CD4-positive, alpha-beta T cell (primary cell): ENCODE measurements around the gene CLCF1. TPM values are rescaled to one million over a fixed set of nuclear protein-coding genes. Genes with fewer than 3 reads are reported as not detected.

Experiments used
- ATAC-seq: fragments of 200-7000 bp; cut with Tn5 transposase; one replicate; pipeline ENCODE4 v1.10.0; 2022; ENCODE audit warnings: mild to moderate bottlenecking; ENCODE audit not compliant: poor library complexity
- CTCF ChIA-PET: fragments of 350-600 bp; sonication (Branson Sonifier 250); formaldehyde crosslinking; loops from one replicate; lab custom pipeline; 2021; ENCODE audit warnings: antibody characterized with exemption, inconsistent platforms; lab: Charles Lee
- POLR2A ChIA-PET: fragments of 350-600 bp; sonication (Branson Sonifier 250); formaldehyde crosslinking; loops from one replicate; lab custom pipeline; 2021; ENCODE audit warnings: antibody characterized with exemption, inconsistent platforms; lab: Charles Lee
- DNase-seq, 14 experiments: peaks; one replicate each; pipeline ENCODE4 v3.0.0-alpha.2; 2013 to 2020; ENCODE audit warnings: mixed read lengths in 2 of 14
- H3K27ac ChIP-seq, 2 donors: one replicate each; pipeline versions ENCODE4 v1.5.1 to v1.7.0; 2013; ENCODE audit warnings: low read length in 2 of 2, low read depth in 1 of 2, mild to moderate bottlenecking in 1 of 2
- H3K27me3 ChIP-seq, 2 experiments: 1 replicate in 1 of 2; 2 replicates in 1 of 2; pipeline versions ENCODE4 v1.6.1 to v1.7.0; 2013; ENCODE audit warnings: low read length in 2 of 2, control low read depth in 1 of 2, mild to moderate bottlenecking in 1 of 2, moderate library complexity in 1 of 2; ENCODE audit not compliant: insufficient read depth in 2 of 2, control insufficient read depth in 1 of 2
- H3K36me3 ChIP-seq: one replicate; pipeline ENCODE4 v1.6.1; 2013; ENCODE audit warnings: low read length, control low read depth; ENCODE audit not compliant: insufficient read depth
- H3K4me1 ChIP-seq: one replicate; pipeline ENCODE4 v1.6.1; 2013; ENCODE audit warnings: low read length, control low read depth; ENCODE audit not compliant: insufficient read depth
- H3K4me3 ChIP-seq: one replicate; pipeline ENCODE4 v1.5.1; 2013; ENCODE audit warnings: mild to moderate bottlenecking, low read length, moderate library complexity
- H3K9me3 ChIP-seq, 2 experiments: 1 replicate in 1 of 2; 2 replicates in 1 of 2; pipeline versions ENCODE4 v1.6.1 to v1.7.0; 2013; ENCODE audit warnings: low read length in 2 of 2, mild to moderate bottlenecking in 2 of 2, control low read depth in 1 of 2, moderate library complexity in 1 of 2; ENCODE audit not compliant: control insufficient read depth in 1 of 2, insufficient read depth in 1 of 2
- H3K27ac Mint-ChIP-seq: one replicate; pipeline ENCODE4 v1.8.0; 2020; ENCODE audit warnings: mixed read lengths
- H3K27me3 Mint-ChIP-seq: one replicate; pipeline ENCODE4 v1.8.0; 2021; ENCODE audit warnings: mixed read lengths
- H3K36me3 Mint-ChIP-seq: one replicate; pipeline ENCODE4 v1.8.0; 2021; ENCODE audit warnings: low read depth, mixed read lengths
- H3K4me1 Mint-ChIP-seq: one replicate; pipeline ENCODE4 v1.8.0; 2021; ENCODE audit warnings: low read depth, mixed read lengths
- H3K4me3 Mint-ChIP-seq: one replicate; pipeline ENCODE4 v1.8.0; 2020; ENCODE audit warnings: mild to moderate bottlenecking, mixed read lengths
- H3K9me3 Mint-ChIP-seq: one replicate; pipeline ENCODE4 v1.8.0; 2020; ENCODE audit warnings: mixed read lengths
- CTCF ChIP-seq: fragments of 200-600 bp; IDR thresholded peaks from one replicate; pipeline ENCODE4 v1.8.0; 2022; ENCODE audit warnings: antibody characterized with exemption, mild to moderate bottlenecking
- intact Hi-C, 2 experiments: fragments of 100-400 bp; cut with DNase I in 1 of 2; cut with micrococcal nuclease in 1 of 2; formaldehyde crosslinking; loops; one replicate each; pipeline versions ENCODE4 v1.15.1 to v1.9.0; 2023 to 2025; cut with DNase I, micrococcal nuclease
- total RNA-seq, 174 experiments: library from RNA in 2 of 174; stranded (reverse) in 2 of 174; gene quantifications; one replicate each; pipeline ENCODE4 v1.2.3 and lab custom pipeline; 2021 to 2026

Gene CLCF1
- total RNA-seq, 2 experiments from 2014 or later: 6.0 to 6.9 TPM

GRCh38 chr11:67371189-67371910 lies 2.0 kb downstream of the CLCF1 start:
- H3K4me3 ChIP-seq: peak overlapping the region; percentile 46
- ChIA-PET CTCF (interaction anchor here (1.4 to 3.0 kb wide), 6 partner anchors 8 to 25 kb away, joined by 4 to 32 read pairs (median 10); partner anchors contain the start of gene POLD4), POLR2A (interaction anchor here (1.4 to 8.2 kb wide), 4 partner anchors 9 to 25 kb away, joined by 6 to 81 read pairs (median 9); partner anchors contain the start of gene POLD4)
- H3K36me3 Mint-ChIP-seq: peaks cover 5% of the 10 kb centered on the region
- no peaks in the 10 kb centered on the region for H3K9me3 Mint-ChIP-seq
- no peaks in the 10 kb centered on the region for H3K9me3 ChIP-seq
- peak overlapping the region; percentile 85 for H3K27ac Mint-ChIP-seq
- H3K36me3 ChIP-seq: no peaks in the 10 kb centered on the region
- DNase-seq (peak in 4 of 14 experiments; percentile 19 to 73 (median 52)), ATAC-seq (peak; percentile 12)
- H3K27me3 ChIP-seq: peaks cover 2 to 13% of the 10 kb centered on the region in 2 experiments
- intact Hi-C loops: no loop called here
- peaks cover 62% of the 10 kb centered on the region for H3K4me1 Mint-ChIP-seq
- H3K4me1 ChIP-seq: peaks cover 84% of the 10 kb centered on the region
- H3K27ac ChIP-seq: no peak overlapping the region
- peak overlapping the region; percentile 94 for H3K4me3 Mint-ChIP-seq
- no peak for TF ChIP-seq CTCF
- H3K27me3 Mint-ChIP-seq: peaks cover 33% of the 10 kb centered on the region

GRCh38 chr11:67370351-67371076 lies 2.9 kb downstream of the CLCF1 start:
- Mint-ChIP-seq H3K4me1 (peaks cover 69% of the 10 kb centered on the region), H3K27me3 (peaks cover 37% of the 10 kb centered on the region), H3K4me3 (peak overlapping the region; percentile 89), H3K36me3 (peaks cover 5% of the 10 kb centered on the region), H3K9me3 (no peaks in the 10 kb centered on the region), H3K27ac (peak overlapping the region; percentile 85)
- POLR2A ChIA-PET: interaction anchor here (0.7 to 8.2 kb wide), 8 partner anchors 8 to 99 kb away, joined by 3 to 81 read pairs (median 6); partner anchors contain the start of genes POLD4 and PPP1CA
- Histone ChIP-seq H3K36me3 (no peaks in the 10 kb centered on the region), H3K4me1 (peaks cover 86% of the 10 kb centered on the region), H3K9me3 (no peaks in the 10 kb centered on the region), H3K27me3 (peaks cover 0 to 12% of the 10 kb centered on the region in 2 experiments), H3K4me3 (no peak overlapping the region), H3K27ac (no peak overlapping the region)
- intact Hi-C loops: no loop called here
- CTCF ChIA-PET: interaction anchor here (1.4 to 3.0 kb wide), 6 partner anchors 8 to 25 kb away, joined by 4 to 32 read pairs (median 10); partner anchors contain the start of gene POLD4
- DNase-seq (no peak), ATAC-seq (no peak)
- no peak for TF ChIP-seq CTCF

GRCh38 chr11:67369801-67370284 lies 3.6 kb downstream of the CLCF1 start:
- TF ChIP-seq CTCF: no peak
- ChIA-PET CTCF (interaction anchor here (1.8 to 3.0 kb wide), 4 partner anchors 13 to 24 kb away, joined by 9 to 32 read pairs (median 12); no protein-coding TSS in a partner anchor), POLR2A (interaction anchor here (0.6 to 8.2 kb wide), 8 partner anchors 13 to 117 kb away, joined by 3 to 81 read pairs (median 5); partner anchors contain the start of genes POLD4 and PPP1CA)
- H3K27me3 Mint-ChIP-seq: peaks cover 36% of the 10 kb centered on the region
- no peak for ATAC-seq
- no peak overlapping the region for H3K4me3 ChIP-seq
- intact Hi-C loops: no loop called here
- peak overlapping the region; percentile 89 for H3K4me3 Mint-ChIP-seq
- H3K36me3 ChIP-seq: peaks cover 3% of the 10 kb centered on the region
- no peaks in the 10 kb centered on the region for H3K9me3 ChIP-seq
- H3K9me3 Mint-ChIP-seq: no peaks in the 10 kb centered on the region
- DNase-seq: peak in 1 of 14 experiments; percentile 14
- peak overlapping the region; percentile 85 for H3K27ac Mint-ChIP-seq
- peaks cover 0 to 11% of the 10 kb centered on the region in 2 experiments for H3K27me3 ChIP-seq
- peaks cover 86% of the 10 kb centered on the region for H3K4me1 ChIP-seq
- peaks cover 74% of the 10 kb centered on the region for H3K4me1 Mint-ChIP-seq
- H3K36me3 Mint-ChIP-seq: peaks cover 5% of the 10 kb centered on the region
- H3K27ac ChIP-seq: no peak overlapping the region
